ENCODE data around the gene NKAPL.

- TF ChIP-seq CTCF (conservative IDR thresholded peaks at IDR 0.05; ENCODE audit: low read depth, low read length) (no peak), EZH2 (IDR thresholded peaks at IDR 0.05; ENCODE audit: low read length, unreplicated experiment) (no peak), EZH2phosphoT487 (IDR thresholded peaks at IDR 0.05; ENCODE audit: borderline replicate concordance, low read length) (no peak)
Measured at GRCh38 chr6:28252009-28252975, 6.8 kb upstream of the NKAPL start, which contains the start of gene ZKSCAN4.

Measured in PC-3 (cell line).